ENCODE data around the gene GRIA3. TPM values are rescaled to one million over a fixed set of nuclear protein-coding genes. Genes with fewer than 3 reads are reported as not detected.

The GRIA3 gene
- not detected for total RNA-seq

DNA sequence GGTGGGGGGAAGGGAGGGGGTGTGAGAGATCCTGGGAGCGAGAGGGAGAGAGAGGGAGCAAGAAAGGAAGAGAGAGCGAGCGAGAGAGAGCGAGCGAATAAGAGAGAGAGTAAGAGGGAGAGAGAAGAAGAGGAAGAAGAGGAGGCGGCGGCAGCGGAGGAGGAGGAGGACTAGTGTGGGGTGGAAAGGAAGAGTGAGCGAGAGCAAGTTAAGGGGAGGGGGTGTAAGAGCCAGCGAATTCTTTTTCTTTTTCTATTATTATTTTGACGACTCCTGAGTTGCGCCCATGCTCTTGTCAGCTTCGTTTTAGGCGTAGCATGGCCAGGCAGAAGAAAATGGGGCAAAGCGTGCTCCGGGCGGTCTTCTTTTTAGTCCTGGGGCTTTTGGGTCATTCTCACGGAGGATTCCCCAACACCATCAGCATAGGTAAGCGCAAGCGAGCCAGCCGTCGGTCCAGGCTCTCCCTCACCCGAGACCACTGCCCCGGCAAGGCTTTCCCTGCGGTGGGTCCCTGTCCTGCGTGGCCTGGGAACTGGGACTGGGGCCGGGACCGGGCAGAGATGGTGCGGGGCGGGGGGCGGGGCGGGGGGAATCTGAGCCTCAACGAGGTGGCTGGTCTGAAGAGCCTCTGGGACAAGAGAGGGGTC lies at the start of gene GRIA3:
GRIA3 (plus strand) TSS at position 60 of the 647 bp plus-strand sequence; CDS start at position 318, 258 bp downstream.
- no peak within 1 kb of the TSS for H3K27ac Mint-ChIP-seq
- H3K4me3 Mint-ChIP-seq = peak within 1 kb of the TSS; percentile 69
- H3K9me3 Mint-ChIP-seq = no peaks in the 10 kb centered on the region
- H3K27me3 Mint-ChIP-seq = peaks cover 53% of the 10 kb centered on the region
- H3K36me3 Mint-ChIP-seq = peaks cover 1% of the 10 kb centered on the region
- H3K4me1 Mint-ChIP-seq = no peaks in the 10 kb centered on the region
- DNase-seq = no peak

- no peak overlapping the region for H3K27ac Mint-ChIP-seq
- H3K9me3 Mint-ChIP-seq = peaks cover 3% of the 10 kb centered on the region
- no peaks in the 10 kb centered on the region for H3K4me1 Mint-ChIP-seq
- no peaks in the 10 kb centered on the region for H3K36me3 Mint-ChIP-seq
- no peaks in the 10 kb centered on the region for H3K27me3 Mint-ChIP-seq
- DNase-seq = no peak
- no peak overlapping the region for H3K4me3 Mint-ChIP-seq
Observed at GRCh38 chrX:123138473-123138872, 45.6 kb upstream of the GRIA3 start.

- no peaks in the 10 kb centered on the region for H3K36me3 Mint-ChIP-seq
- H3K4me1 Mint-ChIP-seq = no peaks in the 10 kb centered on the region
- H3K9me3 Mint-ChIP-seq = no peaks in the 10 kb centered on the region
- no peak overlapping the region for H3K27ac Mint-ChIP-seq
- H3K4me3 Mint-ChIP-seq = no peak overlapping the region
- DNase-seq = no peak
- no peaks in the 10 kb centered on the region for H3K27me3 Mint-ChIP-seq
Observed at GRCh38 chrX:123140454-123140853, 43.6 kb upstream of the GRIA3 start.

DNA sequence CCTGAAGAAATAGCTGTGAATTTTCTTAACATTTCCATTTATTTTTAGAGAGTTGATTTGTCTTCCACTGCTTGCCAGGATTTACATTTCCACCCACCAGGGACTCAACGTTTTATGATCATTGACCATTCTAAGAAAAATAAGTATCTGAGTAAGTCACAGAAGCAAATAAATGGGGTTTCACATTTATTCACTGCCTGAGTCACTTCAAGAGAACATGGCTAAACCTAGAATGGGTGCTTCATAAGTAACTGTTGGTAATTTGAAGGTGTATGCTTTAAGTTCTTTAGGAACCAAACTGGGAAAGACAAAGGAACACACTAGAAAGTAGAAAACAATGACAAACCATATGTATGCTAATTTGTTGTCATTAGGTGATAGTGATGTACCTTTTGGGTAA lies 43.2 kb upstream of the GRIA3 start:
- H3K36me3 Mint-ChIP-seq = no peaks in the 10 kb centered on the region
- no peak for DNase-seq
- no peaks in the 10 kb centered on the region for H3K4me1 Mint-ChIP-seq

GRCh38 chrX:123153846-123154335 lies 30.2 kb upstream of the GRIA3 start:
- Mint-ChIP-seq H3K36me3 (no peaks in the 10 kb centered on the region), H3K27me3 (no peaks in the 10 kb centered on the region), H3K9me3 (no peaks in the 10 kb centered on the region), H3K27ac (no peak overlapping the region), H3K4me3 (no peak overlapping the region), H3K4me1 (no peaks in the 10 kb centered on the region)
- no peak for DNase-seq

More for the DNA sequence above, 43.2 kb upstream of the GRIA3 start:
- Mint-ChIP-seq H3K27ac (no peak overlapping the region), H3K9me3 (no peaks in the 10 kb centered on the region), H3K4me3 (no peak overlapping the region), H3K27me3 (no peaks in the 10 kb centered on the region)

- Mint-ChIP-seq H3K9me3 (peaks cover 3% of the 10 kb centered on the region), H3K27ac (no peak overlapping the region), H3K27me3 (no peaks in the 10 kb centered on the region), H3K4me3 (no peak overlapping the region), H3K4me1 (no peaks in the 10 kb centered on the region), H3K36me3 (no peaks in the 10 kb centered on the region)
- no peak for DNase-seq
Observed at GRCh38 chrX:123155327-123155726, 28.8 kb upstream of the GRIA3 start.

DNA sequence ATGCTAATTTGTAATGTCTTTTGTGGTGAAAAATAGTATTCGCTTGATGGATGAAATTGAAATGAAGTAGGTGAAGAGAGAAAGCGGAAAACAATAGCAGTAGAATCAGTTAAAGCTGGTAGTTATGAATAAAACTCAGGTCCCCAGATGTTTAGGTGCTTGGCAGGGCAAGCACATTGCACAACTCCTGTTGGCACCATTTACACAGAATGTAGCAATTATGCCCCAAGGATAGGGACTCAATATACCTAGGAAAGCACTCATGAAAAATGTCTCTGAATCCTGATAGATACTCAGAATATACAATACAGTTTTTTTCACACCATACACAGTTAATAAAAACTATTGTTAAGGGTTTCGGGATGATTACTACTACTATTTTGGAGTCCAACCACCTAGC lies 26.5 kb upstream of the GRIA3 start:
- Mint-ChIP-seq H3K27me3 (no peaks in the 10 kb centered on the region), H3K4me3 (no peak overlapping the region), H3K4me1 (no peaks in the 10 kb centered on the region), H3K27ac (no peak overlapping the region), H3K36me3 (no peaks in the 10 kb centered on the region), H3K9me3 (peaks cover 3% of the 10 kb centered on the region)
- no peak for DNase-seq

- Mint-ChIP-seq H3K9me3 (peaks cover 3% of the 10 kb centered on the region), H3K27ac (no peak overlapping the region), H3K36me3 (no peaks in the 10 kb centered on the region), H3K4me3 (no peak overlapping the region), H3K27me3 (no peaks in the 10 kb centered on the region), H3K4me1 (no peaks in the 10 kb centered on the region)
- no peak for DNase-seq
Observed at GRCh38 chrX:123159403-123159802, 24.7 kb upstream of the GRIA3 start.

- DNase-seq = no peak
- Mint-ChIP-seq H3K4me3 (no peak overlapping the region), H3K27me3 (no peaks in the 10 kb centered on the region), H3K4me1 (no peaks in the 10 kb centered on the region), H3K27ac (no peak overlapping the region), H3K9me3 (no peaks in the 10 kb centered on the region), H3K36me3 (no peaks in the 10 kb centered on the region)
Observed at GRCh38 chrX:123167621-123168020, 16.5 kb upstream of the GRIA3 start.

DNA sequence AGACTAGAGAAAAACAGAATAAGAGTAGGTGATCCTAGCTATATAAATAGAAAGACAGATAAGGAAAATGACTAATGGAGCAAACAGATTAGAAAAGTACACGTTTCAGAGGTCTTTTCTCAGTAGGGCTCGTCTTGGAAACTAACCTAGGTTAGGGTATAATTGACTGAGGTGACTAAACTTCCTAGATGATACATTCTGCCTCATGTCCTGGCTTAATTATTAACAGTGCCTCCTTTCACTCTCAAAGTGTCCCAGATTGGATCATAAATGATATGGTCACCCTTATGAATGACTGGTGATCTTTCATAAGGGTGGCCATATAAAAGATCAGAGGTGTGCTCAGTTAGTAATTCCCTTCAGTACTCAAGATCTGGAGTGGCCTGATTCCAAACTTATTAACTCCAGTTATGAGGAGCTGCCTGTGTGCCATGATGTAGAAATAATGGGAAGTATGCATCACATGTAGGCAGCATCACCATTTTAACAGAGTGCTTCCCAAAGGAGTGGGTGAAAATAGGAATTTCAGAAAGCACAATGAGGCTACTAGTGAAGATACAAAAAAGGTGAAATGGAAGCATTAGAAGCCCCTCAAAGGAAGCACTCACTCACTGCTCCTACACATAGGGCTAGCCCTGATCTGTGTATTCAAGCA lies 14.7 kb upstream of the GRIA3 start:
- Mint-ChIP-seq H3K27ac (no peak overlapping the region), H3K4me3 (no peak overlapping the region), H3K27me3 (no peaks in the 10 kb centered on the region), H3K36me3 (no peaks in the 10 kb centered on the region), H3K9me3 (no peaks in the 10 kb centered on the region), H3K4me1 (no peaks in the 10 kb centered on the region)
- DNase-seq = no peak

GRCh38 chrX:123170546-123170945 lies 13.5 kb upstream of the GRIA3 start:
- H3K27ac Mint-ChIP-seq = no peak overlapping the region
- no peak for DNase-seq
- H3K4me1 Mint-ChIP-seq = no peaks in the 10 kb centered on the region

GRCh38 chrX:123171781-123172180 lies 12.3 kb upstream of the GRIA3 start:
- Mint-ChIP-seq H3K4me3 (no peak overlapping the region), H3K36me3 (no peaks in the 10 kb centered on the region), H3K27ac (no peak overlapping the region), H3K4me1 (no peaks in the 10 kb centered on the region), H3K27me3 (no peaks in the 10 kb centered on the region), H3K9me3 (no peaks in the 10 kb centered on the region)
- DNase-seq = no peak

More at GRCh38 chrX:123170546-123170945, 13.5 kb upstream of the GRIA3 start:
- Mint-ChIP-seq H3K9me3 (no peaks in the 10 kb centered on the region), H3K36me3 (no peaks in the 10 kb centered on the region), H3K27me3 (no peaks in the 10 kb centered on the region), H3K4me3 (no peak overlapping the region)

GRCh38 chrX:123172869-123173268 lies 11.2 kb upstream of the GRIA3 start:
- H3K4me1 Mint-ChIP-seq = no peaks in the 10 kb centered on the region
- no peaks in the 10 kb centered on the region for H3K27me3 Mint-ChIP-seq
- no peak overlapping the region for H3K27ac Mint-ChIP-seq
- no peaks in the 10 kb centered on the region for H3K9me3 Mint-ChIP-seq
- H3K4me3 Mint-ChIP-seq = no peak overlapping the region
- DNase-seq = no peak
- no peaks in the 10 kb centered on the region for H3K36me3 Mint-ChIP-seq

- H3K4me1 Mint-ChIP-seq = no peaks in the 10 kb centered on the region
- no peaks in the 10 kb centered on the region for H3K9me3 Mint-ChIP-seq
- no peak for DNase-seq
- no peaks in the 10 kb centered on the region for H3K36me3 Mint-ChIP-seq
- no peaks in the 10 kb centered on the region for H3K27me3 Mint-ChIP-seq
- no peak overlapping the region for H3K27ac Mint-ChIP-seq
- H3K4me3 Mint-ChIP-seq = no peak overlapping the region
Observed at GRCh38 chrX:123173833-123174232, 10.2 kb upstream of the GRIA3 start.

DNA sequence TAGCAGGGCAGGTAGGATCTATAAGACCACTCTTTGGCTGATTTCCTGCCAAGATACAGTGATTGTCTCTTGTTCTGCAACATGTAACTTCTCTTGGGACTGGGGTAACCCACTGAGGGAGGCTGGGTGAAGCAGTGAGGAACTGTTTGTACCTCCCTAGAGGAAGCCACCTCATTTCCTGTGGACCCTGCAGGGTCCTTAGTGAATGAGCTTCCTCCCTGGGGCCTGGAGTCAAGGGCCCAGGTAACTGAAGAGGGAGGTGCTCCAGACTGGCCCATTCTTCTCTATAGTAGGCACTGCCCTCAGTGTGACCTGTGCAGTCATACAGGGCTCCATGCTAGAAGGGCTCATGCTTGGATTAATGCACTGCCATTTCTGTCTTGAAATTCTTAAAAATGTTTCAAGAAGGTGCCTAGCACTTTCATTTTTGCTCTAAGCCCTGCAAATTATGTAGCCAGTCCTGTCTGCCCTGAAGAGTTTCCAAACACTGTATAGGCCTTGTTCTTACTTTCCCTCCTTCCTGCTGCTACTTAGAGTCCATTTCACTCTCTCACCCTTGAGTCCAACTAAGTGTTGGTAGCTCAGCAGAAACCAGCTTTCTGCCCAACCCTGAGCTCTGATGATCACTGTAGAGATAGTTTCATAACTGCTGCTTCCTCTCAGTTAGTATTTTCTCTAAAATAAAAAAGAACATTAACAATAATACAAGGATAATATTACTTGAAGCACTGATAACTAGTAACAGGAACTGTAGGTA lies 8.5 kb upstream of the GRIA3 start:
- no peak overlapping the region for H3K27ac Mint-ChIP-seq
- H3K4me1 Mint-ChIP-seq = no peaks in the 10 kb centered on the region
- no peak for DNase-seq
- no peak overlapping the region for H3K4me3 Mint-ChIP-seq
- H3K36me3 Mint-ChIP-seq = no peaks in the 10 kb centered on the region
- H3K27me3 Mint-ChIP-seq = no peaks in the 10 kb centered on the region
- H3K9me3 Mint-ChIP-seq = no peaks in the 10 kb centered on the region
